ENCODE data around the gene RBBP7.

Gene RBBP7

GRCh38 chrX:16797358-16797757 lies 72.8 kb downstream of the RBBP7 start:
- Histone ChIP-seq H3K4me2 (ENCODE audit: low read depth, low read length, poor library complexity, severe bottlenecking) (no peak overlapping the region), H3K4me3 (ENCODE audit: insufficient read depth, low read length, poor library complexity, severe bottlenecking) (no peak overlapping the region), H3K9ac (ENCODE audit: low read length) (no peak overlapping the region), H4K20me1 (ENCODE audit: low read depth, low read length) (no peaks in the 10 kb centered on the region), H3K27ac (ENCODE audit: low read depth, low read length) (no peak overlapping the region), H3F3A (ENCODE audit: insufficient read depth) (no peaks in the 10 kb centered on the region), H3K9me3 (ENCODE audit: insufficient read depth, low read length) (no peaks in the 10 kb centered on the region), H3K79me2 (ENCODE audit: insufficient read depth, low read length) (peaks cover 49% of the 10 kb centered on the region), H3K27me3 (ENCODE audit: low read length) (no peaks in the 10 kb centered on the region), H3K36me3 (ENCODE audit: low read length) (0 out of 2 replicates have a peak, but pooled peaks cover 8% of the 10 kb centered on the region), H2AFZ (ENCODE audit: low read depth, low read length, severe bottlenecking) (no peak overlapping the region), H3K9me2 (replicated peaks; ENCODE audit: insufficient read depth, low read length) (no peaks in the 10 kb centered on the region)
- no peak for TF ChIP-seq EZH2phosphoT487 (conservative IDR thresholded peaks at IDR 0.05; ENCODE audit: low read length)
- TF ChIP-seq, protein P1, sequence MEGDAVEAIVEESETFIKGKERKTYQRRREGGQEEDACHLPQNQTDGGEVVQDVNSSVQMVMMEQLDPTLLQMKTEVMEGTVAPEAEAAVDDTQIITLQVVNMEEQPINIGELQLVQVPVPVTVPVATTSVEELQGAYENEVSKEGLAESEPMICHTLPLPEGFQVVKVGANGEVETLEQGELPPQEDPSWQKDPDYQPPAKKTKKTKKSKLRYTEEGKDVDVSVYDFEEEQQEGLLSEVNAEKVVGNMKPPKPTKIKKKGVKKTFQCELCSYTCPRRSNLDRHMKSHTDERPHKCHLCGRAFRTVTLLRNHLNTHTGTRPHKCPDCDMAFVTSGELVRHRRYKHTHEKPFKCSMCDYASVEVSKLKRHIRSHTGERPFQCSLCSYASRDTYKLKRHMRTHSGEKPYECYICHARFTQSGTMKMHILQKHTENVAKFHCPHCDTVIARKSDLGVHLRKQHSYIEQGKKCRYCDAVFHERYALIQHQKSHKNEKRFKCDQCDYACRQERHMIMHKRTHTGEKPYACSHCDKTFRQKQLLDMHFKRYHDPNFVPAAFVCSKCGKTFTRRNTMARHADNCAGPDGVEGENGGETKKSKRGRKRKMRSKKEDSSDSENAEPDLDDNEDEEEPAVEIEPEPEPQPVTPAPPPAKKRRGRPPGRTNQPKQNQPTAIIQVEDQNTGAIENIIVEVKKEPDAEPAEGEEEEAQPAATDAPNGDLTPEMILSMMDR (IDR thresholded peaks at IDR 0.05; ENCODE audit: insufficient read depth, low read length, poor library complexity, severe bottlenecking): no peak

DNA sequence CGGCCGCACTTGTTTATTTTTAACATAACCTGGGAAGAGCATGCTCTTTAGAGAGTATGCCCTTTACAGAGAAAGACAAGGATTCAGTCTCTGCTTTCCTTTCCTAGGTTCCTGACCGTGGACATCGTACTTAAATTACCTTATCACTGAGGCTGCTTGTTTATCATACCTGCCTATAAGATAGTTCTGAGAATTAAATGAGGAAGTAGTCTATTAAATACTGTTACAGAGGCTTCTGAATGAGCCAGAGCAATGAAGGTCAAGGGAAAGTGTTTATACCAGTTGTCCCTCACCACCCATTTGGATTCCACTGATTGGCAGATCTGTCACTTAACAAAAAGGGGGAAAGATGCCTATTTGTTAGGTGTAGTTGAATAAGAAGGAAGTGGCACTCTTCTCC lies 73.9 kb downstream of the RBBP7 start:
- H2AFZ ChIP-seq (ENCODE audit: low read depth, low read length, severe bottlenecking): no peak overlapping the region
- H3K36me3 ChIP-seq (ENCODE audit: low read length): 0 out of 2 replicates have a peak, but pooled peaks cover 8% of the 10 kb centered on the region
- H3K4me3 ChIP-seq (ENCODE audit: insufficient read depth, low read length, poor library complexity, severe bottlenecking): no peak overlapping the region
- H4K20me1 ChIP-seq (ENCODE audit: low read depth, low read length): no peaks in the 10 kb centered on the region
- no peak overlapping the region for H3K9ac ChIP-seq (ENCODE audit: low read length)
- H3K4me2 ChIP-seq (ENCODE audit: low read depth, low read length, poor library complexity, severe bottlenecking): no peak overlapping the region
- no peaks in the 10 kb centered on the region for H3K9me2 ChIP-seq (replicated peaks; ENCODE audit: insufficient read depth, low read length)
- H3K27ac ChIP-seq (ENCODE audit: low read depth, low read length): no peak overlapping the region
- no peaks in the 10 kb centered on the region for H3F3A ChIP-seq (ENCODE audit: insufficient read depth)
- H3K79me2 ChIP-seq (ENCODE audit: insufficient read depth, low read length): peaks cover 55% of the 10 kb centered on the region
- TF ChIP-seq, protein P1 (IDR thresholded peaks at IDR 0.05; ENCODE audit: insufficient read depth, low read length, poor library complexity, severe bottlenecking): no peak
- TF ChIP-seq EZH2phosphoT487 (conservative IDR thresholded peaks at IDR 0.05; ENCODE audit: low read length): no peak
- no peaks in the 10 kb centered on the region for H3K9me3 ChIP-seq (ENCODE audit: insufficient read depth, low read length)
- H3K27me3 ChIP-seq (ENCODE audit: low read length): no peaks in the 10 kb centered on the region

Data from SU-DHL-6 (cell line).